ENCODE measurements around the gene GYS1.
"Not testable (repeated sequence)": the region's sequence is repeated elsewhere in the genome, so short reads cannot be mapped to it uniquely, and the experiment has no call there.

Gene GYS1

GRCh38 chr19:48946463-48947257, 46.4 kb downstream of the GYS1 start:
- Histone ChIP-seq H3K4me1 (ENCODE audit: insufficient read depth, low read length) (peaks cover 4% of the 10 kb centered on the region), H3K27me3 (ENCODE audit: insufficient read depth, low read length) (no peaks in the 10 kb centered on the region), H2AFZ (ENCODE audit: low read depth, low read length) (no peak overlapping the region), H3K4me3 (ENCODE audit: low read length) (no peak overlapping the region), H3K36me3 (ENCODE audit: insufficient read depth, low read length) (no peaks in the 10 kb centered on the region), H3K9me3 (ENCODE audit: low read length) (peaks cover 7% of the 10 kb centered on the region)

DNA sequence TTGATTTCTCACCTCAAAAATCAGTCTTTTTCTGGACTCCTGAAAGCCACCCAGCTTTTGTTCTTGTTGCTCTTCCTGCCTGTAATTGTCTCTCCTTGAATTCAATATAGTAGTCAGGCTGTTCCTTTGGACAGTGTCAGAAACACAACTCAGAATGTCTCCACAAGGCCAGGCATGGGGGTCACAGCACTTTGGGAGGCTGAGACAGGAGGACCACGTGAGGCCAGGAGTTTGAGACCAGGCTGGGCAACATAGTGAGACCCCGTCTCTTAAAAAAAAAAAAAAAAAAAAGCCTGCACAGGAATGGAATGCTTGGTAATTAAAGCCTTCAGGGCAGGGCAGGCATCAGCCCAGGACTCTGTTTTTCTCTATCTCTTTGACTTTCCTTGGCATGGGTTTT, 47.3 kb downstream of the GYS1 start:
- no peaks in the 10 kb centered on the region for H3K36me3 ChIP-seq (ENCODE audit: insufficient read depth, low read length)
- peaks cover 4% of the 10 kb centered on the region for H3K4me1 ChIP-seq (ENCODE audit: insufficient read depth, low read length)
- H3K9me3 ChIP-seq (ENCODE audit: low read length), result peaks cover 7% of the 10 kb centered on the region
- H3K4me3 ChIP-seq (ENCODE audit: low read length), result no peak overlapping the region
- no peak overlapping the region for H2AFZ ChIP-seq (ENCODE audit: low read depth, low read length)
- H3K27me3 ChIP-seq (ENCODE audit: insufficient read depth, low read length), result no peaks in the 10 kb centered on the region

DNA sequence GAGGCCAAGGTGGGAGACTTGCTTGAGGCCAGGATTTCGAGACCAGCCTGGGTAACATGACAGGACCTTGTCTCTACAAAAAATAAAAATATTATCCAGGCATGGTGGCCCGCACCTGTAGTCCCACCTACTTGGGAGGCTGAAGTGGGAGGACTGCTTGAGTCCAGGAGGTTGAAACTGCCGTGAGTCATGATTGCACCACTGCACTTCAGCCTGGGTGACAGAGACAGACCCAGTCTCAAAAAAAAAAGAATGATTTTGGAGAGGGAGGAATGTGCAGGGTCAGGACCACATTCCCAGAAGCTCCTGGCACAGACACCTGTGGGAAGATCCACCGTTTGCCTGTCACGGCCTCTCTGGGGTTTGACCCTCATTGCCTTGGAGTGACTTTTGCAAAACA, 47.7 kb downstream of the GYS1 start:
- no peaks in the 10 kb centered on the region for H3K27me3 ChIP-seq (ENCODE audit: insufficient read depth, low read length)
- H3K36me3 ChIP-seq (ENCODE audit: insufficient read depth, low read length), result no peaks in the 10 kb centered on the region
- peaks cover 7% of the 10 kb centered on the region for H3K9me3 ChIP-seq (ENCODE audit: low read length)
- H3K4me3 ChIP-seq (ENCODE audit: low read length), result no peak overlapping the region
- H2AFZ ChIP-seq (ENCODE audit: low read depth, low read length), result no peak overlapping the region
- H3K4me1 ChIP-seq (ENCODE audit: insufficient read depth, low read length), result peaks cover 4% of the 10 kb centered on the region

DNA sequence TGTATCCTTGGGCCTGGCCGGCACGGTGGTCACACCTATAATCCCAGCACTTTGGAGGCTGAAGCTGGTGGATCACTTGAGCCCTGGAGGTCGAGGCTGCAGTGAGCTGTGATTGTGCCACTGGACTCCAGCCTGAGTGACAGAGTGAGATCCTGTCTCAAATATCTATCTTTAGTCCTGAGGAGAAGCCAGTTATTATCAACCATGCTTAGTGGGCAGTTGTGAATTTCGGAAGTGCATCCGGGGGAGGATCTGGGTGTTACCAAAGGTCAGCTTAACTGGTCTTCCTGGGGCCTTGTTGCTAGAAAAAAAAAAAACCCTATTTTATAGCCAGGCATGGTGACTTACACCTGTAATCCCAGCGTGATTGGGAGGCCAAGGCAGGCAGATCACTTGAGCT, 50.0 kb downstream of the GYS1 start:
- Histone ChIP-seq H3K27me3 (ENCODE audit: insufficient read depth, low read length) (no peaks in the 10 kb centered on the region), H3K9me3 (ENCODE audit: low read length) (peaks cover 5% of the 10 kb centered on the region), H3K4me1 (ENCODE audit: insufficient read depth, low read length) (peaks cover 4% of the 10 kb centered on the region), H3K36me3 (ENCODE audit: insufficient read depth, low read length) (no peaks in the 10 kb centered on the region), H3K4me3 (ENCODE audit: low read length) (no peak overlapping the region), H2AFZ (ENCODE audit: low read depth, low read length) (no peak overlapping the region)

- Histone ChIP-seq H3K4me3 (ENCODE audit: low read length) (no peak overlapping the region), H3K36me3 (ENCODE audit: insufficient read depth, low read length) (no peaks in the 10 kb centered on the region), H3K9me3 (ENCODE audit: low read length) (no peaks in the 10 kb centered on the region), H3K27me3 (ENCODE audit: insufficient read depth, low read length) (no peaks in the 10 kb centered on the region), H2AFZ (ENCODE audit: low read depth, low read length) (no peak overlapping the region), H3K4me1 (ENCODE audit: insufficient read depth, low read length) (peaks cover 4% of the 10 kb centered on the region)
Observed at GRCh38 chr19:48940902-48941301, 52.2 kb downstream of the GYS1 start.

GRCh38 chr19:48938256-48938655, 54.9 kb downstream of the GYS1 start:
- Histone ChIP-seq H3K27me3 (ENCODE audit: insufficient read depth, low read length) (no peaks in the 10 kb centered on the region), H2AFZ (ENCODE audit: low read depth, low read length) (no peak overlapping the region), H3K9me3 (ENCODE audit: low read length) (no peaks in the 10 kb centered on the region), H3K36me3 (ENCODE audit: insufficient read depth, low read length) (no peaks in the 10 kb centered on the region), H3K4me1 (ENCODE audit: insufficient read depth, low read length) (peaks cover 9% of the 10 kb centered on the region), H3K4me3 (ENCODE audit: low read length) (no peak overlapping the region)

DNA sequence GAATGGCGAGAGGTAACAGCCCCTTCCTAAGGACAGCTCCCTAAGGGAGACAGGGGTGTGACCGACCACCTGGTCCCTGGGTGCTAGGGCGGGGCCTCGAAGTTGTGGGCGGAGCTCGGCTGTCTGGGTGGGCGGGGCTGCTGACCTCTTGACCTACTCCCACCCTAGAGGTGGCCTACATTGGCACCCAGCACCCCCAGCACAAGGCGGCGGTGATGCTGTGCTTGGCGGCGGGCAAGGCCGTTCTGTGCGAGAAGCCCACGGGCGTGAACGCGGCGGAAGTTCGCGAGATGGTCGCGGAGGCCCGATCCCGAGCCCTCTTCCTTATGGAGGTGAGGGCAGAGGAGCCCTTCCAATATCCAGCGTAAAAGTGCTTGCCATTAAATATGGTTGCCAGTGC, 57.2 kb downstream of the GYS1 start:
- Histone ChIP-seq H3K4me3 (ENCODE audit: low read length) (no peak overlapping the region), H3K9me3 (ENCODE audit: low read length) (no peaks in the 10 kb centered on the region), H3K36me3 (ENCODE audit: insufficient read depth, low read length) (no peaks in the 10 kb centered on the region), H3K27me3 (ENCODE audit: insufficient read depth, low read length) (peaks cover 3% of the 10 kb centered on the region), H2AFZ (ENCODE audit: low read depth, low read length) (no peak overlapping the region), H3K4me1 (ENCODE audit: insufficient read depth, low read length) (peaks cover 15% of the 10 kb centered on the region)

- Histone ChIP-seq H3K4me1 (ENCODE audit: insufficient read depth, low read length) (peaks cover 15% of the 10 kb centered on the region), H2AFZ (ENCODE audit: low read depth, low read length) (no peak overlapping the region), H3K36me3 (ENCODE audit: insufficient read depth, low read length) (no peaks in the 10 kb centered on the region), H3K27me3 (ENCODE audit: insufficient read depth, low read length) (peaks cover 3% of the 10 kb centered on the region), H3K4me3 (ENCODE audit: low read length) (no peak overlapping the region), H3K9me3 (ENCODE audit: low read length) (no peaks in the 10 kb centered on the region)
Observed at GRCh38 chr19:48934837-48935236, 58.3 kb downstream of the GYS1 start.

GRCh38 chr19:48933382-48933932, 59.7 kb downstream of the GYS1 start, which contains the start of gene DHDH:
Gene DHDH, plus strand, starts transcription at chr19:48933699. Its CDS starts 23 bp downstream, at chr19:48933722.
- Histone ChIP-seq H3K4me1 (ENCODE audit: insufficient read depth, low read length) (peaks cover 15% of the 10 kb centered on the region), H3K9me3 (ENCODE audit: low read length) (no peaks in the 10 kb centered on the region), H2AFZ (ENCODE audit: low read depth, low read length) (peak within 1 kb of the TSS; percentile 74), H3K4me3 (ENCODE audit: low read length) (peak within 1 kb of the TSS; percentile 44), H3K27me3 (ENCODE audit: insufficient read depth, low read length) (peaks cover 3% of the 10 kb centered on the region), H3K36me3 (ENCODE audit: insufficient read depth, low read length) (no peaks in the 10 kb centered on the region)

- H3K27me3 ChIP-seq (ENCODE audit: insufficient read depth, low read length), result peaks cover 3% of the 10 kb centered on the region
- H3K36me3 ChIP-seq (ENCODE audit: insufficient read depth, low read length), result no peaks in the 10 kb centered on the region
Observed at GRCh38 chr19:48928164-48929025, 64.7 kb downstream of the GYS1 start.

GRCh38 chr19:48927692-48928091, 65.4 kb downstream of the GYS1 start:
- not testable (repeated sequence) for H3K36me3 ChIP-seq (ENCODE audit: insufficient read depth, low read length); H3K9me3 ChIP-seq (ENCODE audit: low read length); H3K27me3 ChIP-seq (ENCODE audit: insufficient read depth, low read length); H3K4me1 ChIP-seq (ENCODE audit: insufficient read depth, low read length); H2AFZ ChIP-seq (ENCODE audit: low read depth, low read length); H3K4me3 ChIP-seq (ENCODE audit: low read length)

More at GRCh38 chr19:48928164-48929025, 64.7 kb downstream of the GYS1 start:
- Histone ChIP-seq H3K4me3 (ENCODE audit: low read length) (no peak overlapping the region), H3K9me3 (ENCODE audit: low read length) (no peaks in the 10 kb centered on the region), H3K4me1 (ENCODE audit: insufficient read depth, low read length) (peaks cover 7% of the 10 kb centered on the region), H2AFZ (ENCODE audit: low read depth, low read length) (no peak overlapping the region)

DNA sequence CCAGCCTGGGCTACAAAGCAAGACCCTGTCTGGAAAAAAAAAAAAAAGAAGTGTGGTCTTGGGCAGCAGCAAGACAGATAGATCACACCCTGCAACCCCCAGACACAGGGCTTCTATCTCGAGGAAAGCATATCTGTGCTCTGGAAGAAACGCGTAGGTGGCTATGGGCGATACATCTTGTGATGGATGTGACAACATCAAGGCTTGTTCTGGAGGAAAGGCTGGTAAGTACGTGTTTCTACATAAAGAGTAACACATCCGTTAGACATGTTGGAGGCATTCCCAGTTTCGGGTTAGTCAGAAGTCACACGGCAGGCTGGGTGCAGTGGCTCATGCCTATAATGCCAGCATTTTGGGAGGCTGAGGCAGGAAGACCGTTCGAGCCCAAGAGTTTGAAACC, 66.2 kb downstream of the GYS1 start:
- no peaks in the 10 kb centered on the region for H3K4me1 ChIP-seq (ENCODE audit: insufficient read depth, low read length)
- H3K36me3 ChIP-seq (ENCODE audit: insufficient read depth, low read length), result peaks cover 13% of the 10 kb centered on the region
- no peak overlapping the region for H3K4me3 ChIP-seq (ENCODE audit: low read length)

DNA sequence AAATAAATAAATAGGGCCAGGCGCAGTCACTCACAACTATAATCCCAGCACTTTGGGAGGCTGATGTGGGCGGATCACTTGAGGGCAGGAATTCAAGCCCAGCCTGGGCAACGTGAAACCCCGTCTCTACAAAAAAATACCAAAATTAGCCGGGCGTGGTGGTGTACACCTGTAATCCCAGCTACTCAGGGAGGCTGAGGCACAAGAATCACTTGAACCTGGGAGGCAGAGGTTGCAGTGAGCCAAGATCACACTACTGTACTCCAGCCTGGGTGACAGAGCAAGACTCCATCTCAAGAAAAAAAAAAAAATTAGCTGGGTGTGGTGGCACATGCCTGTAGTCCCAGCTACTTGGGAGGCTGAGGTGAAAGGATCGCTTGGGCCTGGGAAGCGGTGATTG, 67.2 kb downstream of the GYS1 start:
- H3K9me3 ChIP-seq (ENCODE audit: low read length); H3K4me3 ChIP-seq (ENCODE audit: low read length); H3K4me1 ChIP-seq (ENCODE audit: insufficient read depth, low read length); H3K27me3 ChIP-seq (ENCODE audit: insufficient read depth, low read length); H2AFZ ChIP-seq (ENCODE audit: low read depth, low read length): not testable (repeated sequence)
- peaks cover 22% of the 10 kb centered on the region for H3K36me3 ChIP-seq (ENCODE audit: insufficient read depth, low read length)

More for the DNA sequence above, 66.2 kb downstream of the GYS1 start:
- Histone ChIP-seq H3K27me3 (ENCODE audit: insufficient read depth, low read length) (no peaks in the 10 kb centered on the region), H3K9me3 (ENCODE audit: low read length) (no peaks in the 10 kb centered on the region), H2AFZ (ENCODE audit: low read depth, low read length) (no peak overlapping the region)

All from neuron (in vitro differentiated cells).